ENCODE data around the gene SYT2.
"Not testable (repeated sequence)": the region's sequence is repeated elsewhere in the genome, so short reads cannot be mapped to it uniquely, and the experiment has no call there.

Gene SYT2

DNA sequence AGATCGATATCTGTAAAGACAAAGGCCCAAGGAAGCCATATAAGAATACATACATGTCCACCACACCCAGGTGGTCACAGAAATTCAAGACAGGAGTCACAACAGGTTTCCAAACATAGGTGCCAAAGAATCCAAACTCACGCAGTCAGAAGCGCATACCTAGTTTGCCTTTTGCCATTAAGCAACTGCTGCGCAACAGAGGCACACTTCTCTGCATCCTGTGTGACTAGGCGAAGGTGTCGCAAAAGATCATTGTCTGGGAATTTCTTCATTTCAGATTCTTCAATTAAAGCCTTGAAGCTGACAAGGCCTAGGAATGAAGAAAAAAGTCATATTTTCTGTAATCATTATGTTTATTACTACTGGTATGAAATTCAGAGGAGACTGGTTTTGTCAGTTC is 32.2 kb upstream of the SYT2 start:
- no peak for TF ChIP-seq ZFX (IDR thresholded peaks at IDR 0.05; ENCODE audit: borderline replicate concordance)
- TF ChIP-seq, protein P1, sequence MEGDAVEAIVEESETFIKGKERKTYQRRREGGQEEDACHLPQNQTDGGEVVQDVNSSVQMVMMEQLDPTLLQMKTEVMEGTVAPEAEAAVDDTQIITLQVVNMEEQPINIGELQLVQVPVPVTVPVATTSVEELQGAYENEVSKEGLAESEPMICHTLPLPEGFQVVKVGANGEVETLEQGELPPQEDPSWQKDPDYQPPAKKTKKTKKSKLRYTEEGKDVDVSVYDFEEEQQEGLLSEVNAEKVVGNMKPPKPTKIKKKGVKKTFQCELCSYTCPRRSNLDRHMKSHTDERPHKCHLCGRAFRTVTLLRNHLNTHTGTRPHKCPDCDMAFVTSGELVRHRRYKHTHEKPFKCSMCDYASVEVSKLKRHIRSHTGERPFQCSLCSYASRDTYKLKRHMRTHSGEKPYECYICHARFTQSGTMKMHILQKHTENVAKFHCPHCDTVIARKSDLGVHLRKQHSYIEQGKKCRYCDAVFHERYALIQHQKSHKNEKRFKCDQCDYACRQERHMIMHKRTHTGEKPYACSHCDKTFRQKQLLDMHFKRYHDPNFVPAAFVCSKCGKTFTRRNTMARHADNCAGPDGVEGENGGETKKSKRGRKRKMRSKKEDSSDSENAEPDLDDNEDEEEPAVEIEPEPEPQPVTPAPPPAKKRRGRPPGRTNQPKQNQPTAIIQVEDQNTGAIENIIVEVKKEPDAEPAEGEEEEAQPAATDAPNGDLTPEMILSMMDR (IDR thresholded peaks at IDR 0.05) = no peak
- H3K27ac ChIP-seq = no peak overlapping the region

DNA sequence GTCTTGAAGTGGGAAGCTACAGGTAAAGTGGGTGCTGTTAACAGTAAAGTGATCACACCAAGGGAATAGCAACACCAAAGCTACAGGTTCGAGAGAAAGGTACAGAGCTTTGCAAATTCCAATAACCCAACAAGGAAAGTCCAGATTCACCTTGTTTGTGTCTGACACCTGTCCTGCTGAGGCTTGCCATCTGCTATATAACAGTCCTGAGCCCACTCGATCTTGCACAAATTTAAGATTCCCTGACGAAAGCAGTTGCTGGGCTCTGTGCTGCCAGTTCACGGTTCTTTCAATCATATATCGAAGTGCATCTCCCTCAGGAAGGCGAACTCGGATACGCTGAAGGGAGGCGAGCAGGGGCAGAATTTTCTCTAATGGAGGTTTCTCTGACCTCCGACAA is 23.0 kb upstream of the SYT2 start:
- no peak overlapping the region for H3K27ac ChIP-seq
- TF ChIP-seq ZFX (IDR thresholded peaks at IDR 0.05; ENCODE audit: borderline replicate concordance) = no peak
- TF ChIP-seq, protein P1 (IDR thresholded peaks at IDR 0.05) = no peak

DNA sequence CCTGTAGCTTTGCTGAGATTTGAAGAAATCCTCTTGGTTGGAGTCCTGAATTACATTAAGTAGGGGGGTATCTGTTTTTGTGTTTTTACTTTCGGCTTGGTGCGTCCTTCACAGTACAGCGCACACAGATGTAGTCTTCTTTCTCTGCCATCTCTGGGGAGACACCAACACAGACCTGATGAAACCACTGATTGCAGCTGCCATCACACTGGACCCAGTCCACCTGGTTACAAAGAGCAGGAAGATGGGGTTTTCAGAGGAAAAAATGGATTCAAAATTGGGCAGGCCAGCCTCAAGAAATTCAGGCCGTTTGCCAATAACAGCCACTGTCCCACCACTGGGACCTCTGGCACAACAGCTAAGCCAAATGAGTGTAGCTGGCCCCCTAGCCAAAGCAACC is 18.7 kb upstream of the SYT2 start:
- H3K27ac ChIP-seq = no peak overlapping the region
- TF ChIP-seq, protein P1 (IDR thresholded peaks at IDR 0.05) = no peak
- no peak for TF ChIP-seq ZFX (IDR thresholded peaks at IDR 0.05; ENCODE audit: borderline replicate concordance)

DNA sequence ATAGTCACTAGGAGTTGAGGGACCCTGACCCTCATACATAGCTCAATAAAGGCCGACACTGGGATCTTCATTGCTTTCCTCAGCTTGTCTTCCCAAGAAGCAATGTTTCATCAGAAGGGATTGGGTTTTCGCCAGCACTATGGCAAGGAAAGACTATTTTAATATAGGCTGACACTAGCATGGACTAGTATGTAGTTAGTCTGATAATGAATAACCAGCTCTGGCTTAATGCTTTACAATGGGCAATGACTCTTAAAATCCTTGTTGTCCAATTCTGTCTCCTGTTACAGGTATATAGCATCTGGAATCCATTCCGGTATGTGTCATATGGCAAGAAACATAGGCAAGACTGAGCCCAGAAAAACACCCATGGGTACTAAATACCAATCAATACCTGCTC is 15.3 kb upstream of the SYT2 start:
- TF ChIP-seq, protein P1 (IDR thresholded peaks at IDR 0.05) = no peak
- no peak for TF ChIP-seq ZFX (IDR thresholded peaks at IDR 0.05; ENCODE audit: borderline replicate concordance)
- no peak overlapping the region for H3K27ac ChIP-seq

DNA sequence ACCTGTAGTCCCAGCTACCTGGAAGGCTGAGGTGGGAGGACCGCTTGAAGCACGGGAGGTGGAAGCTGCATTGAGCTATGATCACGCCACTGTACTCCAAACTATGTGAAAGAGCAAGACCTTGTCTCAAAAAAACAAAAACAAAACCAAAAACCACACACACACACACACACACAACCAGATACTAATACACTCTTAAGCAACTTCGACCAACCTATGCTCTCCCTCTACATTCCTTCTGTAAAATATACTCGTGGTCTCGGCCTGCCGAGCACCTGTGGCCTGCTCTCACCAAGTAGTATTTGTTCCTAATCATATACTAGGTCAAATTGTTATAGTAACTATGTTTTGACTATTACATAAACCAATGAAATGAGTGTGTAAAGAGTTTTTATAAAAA is 13.5 kb upstream of the SYT2 start:
- H3K27ac ChIP-seq = no peak overlapping the region
- TF ChIP-seq ZFX (IDR thresholded peaks at IDR 0.05; ENCODE audit: borderline replicate concordance) = no peak
- TF ChIP-seq, protein P1 (IDR thresholded peaks at IDR 0.05) = no peak

DNA sequence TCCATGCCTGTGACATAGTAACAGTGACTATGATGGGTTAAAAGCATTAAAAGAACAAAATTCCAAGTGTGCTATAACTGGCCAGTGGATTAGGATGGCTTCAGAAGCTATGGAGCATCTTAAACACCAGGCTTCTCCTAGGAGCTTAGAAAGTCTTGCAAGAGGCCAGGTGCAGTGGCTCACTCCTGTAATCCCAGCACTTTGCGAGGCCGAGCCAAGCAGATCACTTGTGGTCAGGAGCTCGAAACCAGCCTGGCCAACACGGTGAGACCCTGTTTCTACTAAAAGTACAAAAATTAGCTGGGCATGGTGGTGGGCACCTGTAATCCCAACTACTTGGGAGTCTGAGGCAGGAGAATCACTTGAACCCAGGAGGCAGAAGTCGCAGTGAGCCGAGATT is 12.8 kb upstream of the SYT2 start:
- H3K27ac ChIP-seq = not testable (repeated sequence)

DNA sequence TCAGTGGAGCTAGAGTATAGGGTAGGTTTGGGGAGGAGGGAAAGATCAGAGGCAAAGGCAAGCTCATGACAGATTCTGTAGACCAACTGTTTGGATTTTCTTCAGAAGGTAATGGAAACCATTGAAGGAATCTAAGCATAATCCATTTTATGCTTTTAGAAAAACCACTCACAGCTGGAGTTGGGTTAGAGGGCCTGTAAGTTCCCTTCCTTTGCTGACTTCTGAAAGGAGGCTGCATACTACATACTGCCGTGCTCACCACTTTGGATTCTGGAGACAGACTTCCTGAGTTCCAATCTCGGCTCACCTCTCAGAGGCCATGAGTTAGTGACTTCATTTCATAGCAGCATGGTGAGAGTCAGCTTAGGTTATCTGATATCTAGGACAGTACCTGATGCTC is 6.4 kb upstream of the SYT2 start:
- no peak for TF ChIP-seq ZFX (IDR thresholded peaks at IDR 0.05; ENCODE audit: borderline replicate concordance)
- TF ChIP-seq, protein P1 (IDR thresholded peaks at IDR 0.05) = no peak
- H3K27ac ChIP-seq = no peak overlapping the region

DNA sequence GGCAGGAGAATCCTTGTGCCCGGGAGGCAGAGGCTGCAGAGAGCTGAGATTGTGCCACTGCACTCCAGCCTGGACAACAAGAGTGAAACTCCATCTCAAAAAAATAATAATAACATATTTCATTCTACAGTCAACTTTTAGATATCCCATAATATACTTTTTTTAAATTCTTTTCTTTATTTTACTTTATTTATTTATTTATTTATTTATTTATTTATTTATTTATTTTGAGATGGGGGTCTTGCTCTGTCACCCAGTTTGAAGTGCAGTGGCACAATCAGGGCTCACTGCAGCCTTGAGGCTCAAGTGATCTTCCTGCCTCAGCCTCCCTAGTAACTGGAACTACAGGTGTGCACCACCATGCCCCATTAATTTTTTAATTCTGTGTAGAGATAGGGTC is 3.9 kb upstream of the SYT2 start:
- not testable (repeated sequence) for H3K27ac ChIP-seq

DNA sequence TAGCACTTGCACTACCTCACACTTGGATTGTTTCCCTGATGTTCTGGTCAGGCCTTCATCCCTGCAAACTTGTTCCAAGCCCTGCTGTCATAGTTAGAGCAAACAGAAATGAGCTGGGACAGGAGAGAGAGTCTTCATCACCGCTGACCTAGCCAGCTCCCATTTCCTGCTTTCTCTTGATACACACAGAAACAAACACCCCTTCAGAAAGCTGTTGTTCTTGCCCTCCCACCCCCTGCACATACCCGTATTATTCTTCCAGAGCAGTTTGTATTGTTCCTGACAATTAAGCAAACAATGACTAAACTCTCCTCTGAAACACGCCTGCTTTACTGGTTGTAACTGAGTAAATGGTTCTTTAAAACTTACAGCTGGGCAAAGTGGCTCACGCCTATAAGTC is 2.9 kb upstream of the SYT2 start:
- TF ChIP-seq, protein P1 (IDR thresholded peaks at IDR 0.05) = no peak
- no peak for TF ChIP-seq ZFX (IDR thresholded peaks at IDR 0.05; ENCODE audit: borderline replicate concordance)
- no peak overlapping the region for H3K27ac ChIP-seq
